Measurements from ENCODE around the gene CLECL1.

DNA sequence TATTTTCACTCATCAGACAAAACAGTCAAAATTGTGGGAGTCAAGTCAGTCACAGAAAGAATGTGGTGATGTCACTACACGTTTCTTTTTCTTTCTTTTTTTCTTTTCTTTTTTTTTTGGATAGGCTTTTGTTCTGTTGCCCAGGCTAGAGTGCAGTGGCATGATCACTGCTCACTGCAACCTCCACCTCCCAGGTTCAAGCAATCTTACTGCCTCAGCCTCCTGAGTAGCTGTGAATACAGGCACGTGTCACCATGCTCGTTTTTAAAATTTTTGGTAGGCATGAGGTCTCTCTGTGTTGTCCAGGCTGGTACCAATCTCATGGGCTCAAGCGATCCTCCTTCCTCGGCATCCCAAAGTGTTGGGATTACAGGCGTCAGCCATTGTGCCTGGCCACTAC, 2.3 kb downstream of the CLECL1 start:
- TF ChIP-seq, protein P1, sequence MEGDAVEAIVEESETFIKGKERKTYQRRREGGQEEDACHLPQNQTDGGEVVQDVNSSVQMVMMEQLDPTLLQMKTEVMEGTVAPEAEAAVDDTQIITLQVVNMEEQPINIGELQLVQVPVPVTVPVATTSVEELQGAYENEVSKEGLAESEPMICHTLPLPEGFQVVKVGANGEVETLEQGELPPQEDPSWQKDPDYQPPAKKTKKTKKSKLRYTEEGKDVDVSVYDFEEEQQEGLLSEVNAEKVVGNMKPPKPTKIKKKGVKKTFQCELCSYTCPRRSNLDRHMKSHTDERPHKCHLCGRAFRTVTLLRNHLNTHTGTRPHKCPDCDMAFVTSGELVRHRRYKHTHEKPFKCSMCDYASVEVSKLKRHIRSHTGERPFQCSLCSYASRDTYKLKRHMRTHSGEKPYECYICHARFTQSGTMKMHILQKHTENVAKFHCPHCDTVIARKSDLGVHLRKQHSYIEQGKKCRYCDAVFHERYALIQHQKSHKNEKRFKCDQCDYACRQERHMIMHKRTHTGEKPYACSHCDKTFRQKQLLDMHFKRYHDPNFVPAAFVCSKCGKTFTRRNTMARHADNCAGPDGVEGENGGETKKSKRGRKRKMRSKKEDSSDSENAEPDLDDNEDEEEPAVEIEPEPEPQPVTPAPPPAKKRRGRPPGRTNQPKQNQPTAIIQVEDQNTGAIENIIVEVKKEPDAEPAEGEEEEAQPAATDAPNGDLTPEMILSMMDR (IDR thresholded peaks at IDR 0.05; ENCODE audit: low read depth, low read length, missing input control), result no peak
- TF ChIP-seq TAF1 (conservative IDR thresholded peaks at IDR 0.05) (no peak), FOXA1 (IDR thresholded peaks at IDR 0.05) (no peak), REST (IDR thresholded peaks at IDR 0.05) (no peak)

All from liver (tissue), 3 donors.